Hippocampal formation (tissue), 2 donors: Measurements from ENCODE around the gene CYSTM1.
"Not testable (repeated sequence)": the region's sequence is repeated elsewhere in the genome, so short reads cannot be mapped to it uniquely, and the experiment has no call there.

Experiments
- DNase-seq, 2 donors: peaks; one replicate each; lab custom pipeline; 2025; lab: John Stamatoyannopoulos, UW

CYSTM1 gene

DNA sequence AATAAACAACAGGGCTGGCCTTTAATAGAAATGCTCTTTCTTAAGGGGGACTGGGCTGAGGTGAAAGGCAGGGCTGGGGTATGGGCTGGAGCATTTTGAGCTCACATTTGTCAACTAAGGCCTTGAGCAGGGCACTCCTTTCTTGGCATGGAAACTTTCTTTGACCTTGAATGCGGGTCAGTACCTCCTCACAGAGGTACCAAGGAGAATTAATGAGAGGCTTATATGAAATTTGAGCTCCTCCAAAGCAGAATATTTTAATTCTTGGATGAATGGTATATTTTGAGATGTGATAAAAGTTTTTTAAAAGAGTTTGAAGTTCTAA lies 3.1 kb downstream of the CYSTM1 start:
- no peak for DNase-seq

DNA sequence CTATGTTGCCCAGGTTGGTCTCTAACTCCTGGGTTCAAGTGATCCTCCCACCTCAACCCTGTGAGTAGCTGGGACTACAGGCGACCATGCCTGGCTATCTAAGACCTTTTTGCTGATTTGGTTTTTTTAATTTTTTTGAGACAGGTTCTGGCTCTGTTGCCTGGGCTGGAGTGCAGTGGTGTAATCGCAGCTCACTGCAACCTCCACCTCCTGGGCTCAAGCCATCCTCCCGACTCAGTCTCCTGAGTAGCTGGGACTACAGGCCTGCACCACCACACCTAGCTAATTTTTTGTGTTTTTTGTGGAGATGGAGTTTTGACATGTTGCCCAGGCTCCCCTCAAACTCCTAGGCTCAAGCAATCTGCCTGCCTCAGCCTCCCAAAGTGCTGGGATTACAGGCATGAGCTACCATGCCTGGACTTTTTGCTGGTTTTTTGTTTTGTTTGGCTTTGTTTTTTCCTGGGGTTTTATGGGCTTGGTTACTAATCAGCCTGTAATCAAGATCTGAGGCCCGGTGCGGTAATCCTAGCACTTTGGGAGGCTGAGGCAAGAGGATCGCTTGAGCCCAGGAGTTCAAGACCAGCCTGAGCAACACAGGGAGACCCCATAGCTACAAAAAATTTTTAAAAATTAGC lies 3.6 kb downstream of the CYSTM1 start:
- no peak for DNase-seq

DNA sequence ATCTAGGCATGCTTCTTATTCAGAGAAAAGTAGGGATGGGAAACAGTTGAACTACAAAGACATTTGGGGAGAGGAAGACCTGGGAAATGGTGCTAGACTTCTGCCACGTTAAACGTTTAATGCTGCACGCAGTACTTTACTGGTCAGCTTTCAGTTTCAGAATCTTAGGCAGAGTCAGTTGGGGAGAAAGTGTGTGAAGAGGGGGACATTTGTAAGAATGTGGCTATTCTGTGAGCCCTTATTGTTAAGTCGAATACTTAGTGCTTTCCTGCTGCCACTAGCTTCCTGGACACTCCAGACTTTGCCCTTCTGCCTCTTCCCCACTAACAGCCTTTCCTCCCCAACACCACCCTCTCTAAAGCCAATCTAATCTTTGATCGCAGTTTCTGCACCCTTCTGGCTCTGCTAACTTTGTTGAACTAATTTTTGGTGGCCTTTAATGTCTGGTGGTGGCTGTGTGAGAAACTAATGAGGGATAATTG lies 6.1 kb downstream of the CYSTM1 start:
- no peak for DNase-seq

DNA sequence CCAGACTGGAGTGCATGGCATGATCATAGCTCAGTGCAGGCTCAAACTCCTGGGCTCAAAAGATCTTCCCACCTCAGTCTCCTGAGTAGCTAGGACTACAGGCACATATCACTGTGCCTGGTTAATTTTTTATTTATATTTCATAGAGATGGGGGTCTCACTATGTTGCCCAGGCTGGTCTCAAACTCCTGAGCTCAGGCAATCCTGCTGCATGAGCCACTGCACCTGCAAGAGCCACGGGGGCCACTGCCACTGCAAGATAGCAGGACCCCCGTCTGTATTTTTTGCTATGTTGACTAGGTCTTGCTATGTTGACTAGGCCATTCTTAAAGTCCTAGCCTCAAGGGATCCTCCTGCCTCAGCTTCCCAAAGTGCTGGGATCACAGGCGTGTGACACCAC lies 6.5 kb downstream of the CYSTM1 start:
- DNase-seq: no peak

DNA sequence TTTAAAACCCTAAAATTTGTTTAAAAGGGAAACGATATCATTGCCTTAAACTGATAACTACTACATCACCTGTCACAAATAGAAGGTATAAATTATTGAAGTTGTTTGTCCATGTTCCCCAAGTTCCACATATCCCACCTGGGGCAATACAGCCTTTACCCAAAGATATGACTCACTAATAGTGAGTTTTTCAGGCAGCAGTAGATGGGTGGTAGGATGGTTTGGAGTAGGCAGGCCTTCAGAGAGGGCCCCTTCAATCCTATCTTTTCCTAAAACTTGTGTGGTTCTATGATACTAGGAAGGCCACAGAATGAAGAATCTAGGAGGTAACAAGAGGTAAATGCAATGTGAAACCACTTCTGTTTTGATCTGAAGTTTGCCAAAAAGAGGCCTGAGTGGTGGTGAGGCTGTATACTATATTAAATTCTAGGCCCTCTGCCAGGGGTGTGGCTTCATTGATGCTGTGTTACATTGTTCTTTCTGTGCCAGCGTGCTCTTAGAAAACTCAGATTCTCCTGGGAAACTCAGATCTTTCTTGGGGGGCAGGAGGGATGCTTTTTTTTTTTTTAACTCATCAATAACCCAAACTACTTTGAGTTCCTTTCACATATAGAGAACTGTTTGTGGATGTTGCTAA lies 7.2 kb downstream of the CYSTM1 start:
- DNase-seq: no peak

DNA sequence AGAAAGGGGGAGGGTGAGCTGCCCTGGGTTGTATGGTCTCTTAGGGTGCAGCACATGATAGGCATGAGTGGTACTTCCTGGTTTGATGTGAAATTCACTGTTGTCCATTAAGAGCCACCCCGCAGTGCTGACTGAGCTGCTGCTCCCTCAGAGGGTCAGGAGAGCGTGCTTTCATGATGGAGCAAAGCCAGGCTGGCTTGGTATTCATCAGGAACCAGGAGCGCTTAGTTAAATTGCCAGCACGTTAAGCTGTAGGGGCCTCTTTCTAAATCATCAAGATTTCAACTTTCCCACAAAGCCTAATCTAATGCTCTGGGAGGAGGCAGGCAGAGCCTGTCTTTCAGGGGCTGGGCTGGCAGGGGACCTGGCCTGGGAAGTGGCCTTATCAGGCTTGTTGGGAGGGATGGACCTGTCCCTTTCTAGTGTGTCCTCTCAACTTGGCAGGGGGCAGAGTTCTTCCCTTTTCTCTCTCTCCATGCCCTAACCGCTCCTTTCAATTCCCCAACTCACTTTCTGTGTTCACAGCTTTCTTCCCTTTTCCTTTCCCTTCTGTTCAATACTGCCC lies 7.9 kb downstream of the CYSTM1 start:
- DNase-seq: peak in 1 of 2 donors; percentile 19

DNA sequence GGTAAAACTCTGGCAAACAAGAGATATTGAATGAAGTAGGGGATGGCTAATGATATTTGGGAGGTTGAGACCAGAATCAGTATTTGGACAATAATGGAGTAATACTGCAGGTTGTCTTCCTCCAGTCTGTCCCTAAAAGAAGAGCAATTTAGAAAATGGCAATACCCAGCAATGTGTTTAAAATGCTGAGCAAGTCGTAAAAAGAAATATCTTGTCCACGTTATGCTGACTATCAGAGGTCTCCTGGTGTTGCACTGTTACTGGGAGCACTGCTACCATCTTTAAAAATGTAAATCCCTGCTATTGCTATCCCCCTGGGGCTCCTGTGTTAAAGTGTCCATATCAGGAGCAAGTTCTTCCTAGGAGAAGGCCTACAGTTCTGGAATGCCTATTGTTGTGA lies 10.4 kb downstream of the CYSTM1 start:
- no peak for DNase-seq

DNA sequence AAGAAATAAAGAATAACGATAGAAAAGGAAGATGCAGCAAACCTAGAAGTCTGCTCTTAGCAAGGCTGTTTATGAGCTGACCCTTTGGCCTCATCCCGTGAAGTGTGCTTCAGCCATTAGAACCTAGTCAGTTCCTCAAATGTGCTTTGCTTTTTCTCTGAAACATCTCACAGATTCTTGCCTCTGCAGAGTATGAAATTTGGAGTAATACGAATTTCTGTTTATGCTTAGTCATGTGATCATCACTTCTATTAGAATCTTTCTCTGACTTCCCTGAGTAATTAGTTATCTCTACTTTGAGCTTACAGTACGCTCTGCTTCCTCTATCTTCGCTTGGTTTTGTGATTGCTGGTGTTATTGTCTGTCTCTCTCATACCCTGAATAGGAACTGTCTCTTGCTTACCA lies 11.3 kb downstream of the CYSTM1 start:
- no peak for DNase-seq

DNA sequence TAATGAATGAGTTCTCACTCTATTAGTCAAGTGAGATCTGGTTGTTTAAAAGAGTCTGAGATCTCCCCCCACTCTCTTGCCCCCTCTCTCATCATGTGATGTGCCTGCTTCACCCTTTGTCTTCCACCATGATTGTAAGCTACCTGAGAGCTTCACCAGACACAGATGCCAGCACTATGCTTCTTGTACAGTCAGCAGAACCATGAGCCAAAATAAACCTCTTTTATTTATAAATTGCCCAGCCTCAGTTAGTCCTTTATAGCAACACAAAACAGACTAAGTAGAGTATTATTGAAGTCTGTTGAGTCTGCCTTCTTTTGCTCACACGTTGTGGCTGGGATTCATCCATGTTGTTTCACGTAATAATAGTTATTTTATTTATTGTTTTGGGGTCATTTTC lies 14.3 kb downstream of the CYSTM1 start:
- no peak for DNase-seq

DNA sequence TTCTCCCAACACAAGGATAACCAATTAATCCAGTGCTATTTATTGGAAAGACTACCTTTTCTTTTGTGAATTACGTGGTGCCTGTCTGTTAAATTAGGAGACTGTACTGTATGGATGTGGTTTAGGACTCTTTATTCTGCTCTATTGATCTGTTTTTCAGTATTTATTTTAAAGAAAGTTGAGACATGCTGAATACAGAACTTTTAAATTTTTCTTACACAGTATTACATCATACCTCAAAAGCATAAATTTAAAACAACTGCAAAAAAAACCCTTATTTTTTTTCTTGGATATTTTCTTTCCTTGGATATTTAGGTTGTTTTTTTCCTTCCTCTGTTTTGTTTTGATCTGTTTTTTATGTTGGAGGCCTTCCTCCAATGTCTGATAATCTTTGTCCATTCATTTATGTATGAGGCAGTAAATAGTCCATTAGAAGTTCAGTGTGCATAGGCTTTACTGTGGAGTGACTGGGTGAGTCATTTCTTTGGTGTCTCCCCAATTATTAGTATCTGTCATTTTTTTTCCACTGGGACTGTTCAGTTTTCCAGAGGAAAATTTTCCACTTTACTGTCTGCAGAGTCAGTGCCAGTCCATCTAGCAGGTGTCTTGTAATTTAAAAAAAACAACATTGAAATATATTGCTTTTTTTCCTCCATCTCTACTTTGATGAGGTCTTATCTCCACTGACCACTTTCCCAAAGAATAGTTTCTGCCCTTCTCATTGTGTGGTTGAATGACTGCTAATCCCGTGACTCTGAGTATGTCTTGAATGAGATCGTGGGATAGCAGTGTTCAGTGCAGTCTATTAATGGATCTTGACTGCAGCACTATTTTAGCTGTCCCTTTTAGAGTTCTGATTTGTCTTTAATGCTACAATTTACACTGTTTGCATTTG lies 15.2 kb downstream of the CYSTM1 start:
- DNase-seq: no peak

DNA sequence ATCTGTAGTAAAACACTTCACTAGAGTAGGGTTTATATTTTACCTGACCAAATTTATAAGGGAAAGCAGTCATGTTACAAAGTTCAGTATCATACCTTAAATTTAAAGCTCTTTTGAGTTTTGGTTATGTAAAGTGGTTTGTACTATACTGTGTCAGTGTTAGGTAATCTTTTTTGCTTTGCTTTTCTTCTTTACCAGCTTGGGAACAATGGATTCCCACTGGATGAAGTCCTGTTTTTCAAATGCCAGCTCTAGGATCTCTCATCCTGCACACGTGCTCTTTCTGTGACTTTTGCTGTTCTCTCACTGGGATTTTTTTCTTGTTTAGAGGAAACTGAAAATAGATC lies 15.9 kb downstream of the CYSTM1 start:
- DNase-seq: no peak

DNA sequence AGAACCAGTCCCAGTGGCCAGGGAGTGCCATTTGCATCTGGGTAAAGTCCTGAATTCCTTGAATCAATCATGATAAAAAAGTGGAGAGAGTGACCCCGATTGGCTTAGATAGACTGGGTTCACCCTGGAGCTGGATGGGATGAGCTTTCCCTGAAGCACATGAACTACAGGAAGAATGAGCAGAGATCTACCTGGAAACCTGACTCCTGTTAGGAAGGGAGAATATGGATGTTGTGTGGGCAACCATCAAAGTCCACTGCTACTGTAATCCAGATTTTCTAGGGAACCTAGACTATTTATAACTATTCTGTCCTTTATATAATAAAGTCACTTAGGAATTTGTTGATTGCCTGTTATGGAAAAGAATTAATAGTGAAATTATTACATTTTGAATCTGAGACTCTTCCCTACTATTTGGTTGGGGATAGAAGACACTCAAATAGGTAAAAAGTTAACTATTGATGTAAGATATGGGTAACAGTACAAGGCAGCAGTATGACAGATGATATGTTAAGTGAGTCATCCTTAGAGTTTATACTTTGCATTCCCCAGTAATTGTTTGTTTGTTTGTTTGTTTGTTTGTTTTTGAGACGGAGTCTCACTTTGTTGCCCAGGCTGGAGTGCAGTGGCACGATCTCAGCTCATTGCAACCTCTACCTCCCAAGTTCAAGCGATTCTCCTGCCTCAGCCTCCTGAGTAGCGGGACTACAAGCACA lies 17.9 kb downstream of the CYSTM1 start:
- no peak for DNase-seq

DNA sequence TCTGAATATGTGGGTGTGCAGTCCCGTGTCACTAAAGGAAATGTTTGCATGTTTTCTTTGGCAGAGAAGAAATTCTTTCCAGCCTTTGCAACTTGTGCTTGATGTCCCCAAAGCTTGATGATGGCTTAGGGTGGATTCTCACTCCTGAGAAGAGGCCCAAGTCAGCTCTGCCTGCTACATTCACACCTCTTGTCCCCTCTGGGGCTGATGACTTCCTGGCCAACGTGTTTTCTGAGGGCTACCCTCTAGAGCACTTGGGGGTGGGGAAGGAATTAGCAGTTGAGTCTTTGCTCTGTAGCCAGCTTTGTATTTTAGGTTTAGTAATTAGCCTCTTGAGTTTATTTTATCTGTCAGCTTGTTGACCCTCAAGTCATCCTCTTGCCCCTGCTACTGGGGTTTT lies 19.7 kb downstream of the CYSTM1 start:
- DNase-seq: no peak

DNA sequence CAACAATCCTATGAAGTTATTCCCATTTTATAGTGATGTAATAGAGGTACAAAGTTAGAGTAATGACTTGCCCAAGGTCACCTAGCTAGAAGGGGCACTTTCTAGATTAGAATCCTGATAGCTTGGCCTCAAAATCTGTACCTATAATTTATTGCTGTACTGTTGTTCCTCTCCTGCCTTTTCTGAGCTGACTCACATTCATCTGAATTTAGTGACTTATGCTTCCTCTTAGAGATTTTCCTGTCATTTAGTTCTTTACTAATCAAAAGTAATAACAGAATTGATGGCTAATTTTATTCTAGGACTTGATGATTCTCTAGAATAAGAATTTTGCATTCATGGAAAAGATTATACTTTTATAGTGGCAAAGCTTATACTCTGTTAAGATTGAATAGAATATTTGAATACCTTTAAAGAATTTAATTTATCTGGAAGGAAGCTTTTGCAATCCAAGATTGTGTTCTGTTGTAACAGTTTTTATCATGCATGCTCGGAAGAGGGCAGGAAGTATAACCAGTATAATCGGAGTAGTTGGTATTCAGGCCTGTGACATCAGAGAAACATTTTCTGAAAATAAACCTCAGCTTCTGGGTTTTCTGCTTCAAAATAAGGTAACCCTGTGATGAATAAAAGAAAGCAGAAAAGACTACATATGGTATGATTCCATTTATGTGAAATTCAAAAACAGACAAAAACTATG lies 21.3 kb downstream of the CYSTM1 start:
- DNase-seq: no peak

DNA sequence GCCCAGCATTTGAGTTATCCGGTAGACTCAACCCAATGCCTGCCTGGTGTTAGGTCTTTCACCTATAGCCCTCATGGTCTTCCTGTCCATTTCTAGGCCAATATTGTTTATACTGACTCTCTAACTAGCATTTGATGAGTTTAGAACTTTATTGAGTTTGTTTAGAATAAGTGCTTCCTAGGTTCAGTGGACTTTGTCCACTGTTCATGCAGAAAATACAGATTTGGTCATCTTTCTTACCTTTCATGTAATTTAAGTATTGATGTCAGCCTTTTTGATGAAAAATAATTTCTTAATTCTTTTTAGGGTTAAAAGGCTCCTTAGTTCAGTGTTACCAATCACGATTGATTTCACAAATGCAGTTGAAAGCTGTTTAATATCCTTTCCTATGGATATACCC lies 22.0 kb downstream of the CYSTM1 start:
- no peak for DNase-seq

DNA sequence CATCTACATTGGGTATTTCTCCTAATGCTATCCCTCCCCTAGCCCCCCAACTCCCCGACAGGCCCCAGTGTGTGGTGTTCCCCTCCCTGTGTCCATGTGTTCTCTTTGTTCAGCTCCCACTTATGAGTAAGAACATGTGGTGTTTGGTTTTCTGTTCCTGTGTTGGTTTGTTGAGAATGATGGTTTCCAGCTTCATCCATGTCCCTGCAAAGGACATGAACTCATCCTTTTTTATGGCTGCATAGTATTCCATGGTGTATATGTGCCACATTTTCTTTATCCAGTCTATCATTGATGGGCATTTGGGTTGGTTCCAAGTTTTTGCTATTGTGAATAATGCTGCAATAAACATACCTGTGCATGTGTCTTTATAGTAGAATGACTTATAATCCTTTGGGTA lies 23.9 kb downstream of the CYSTM1 start:
- not testable (repeated sequence) for DNase-seq

DNA sequence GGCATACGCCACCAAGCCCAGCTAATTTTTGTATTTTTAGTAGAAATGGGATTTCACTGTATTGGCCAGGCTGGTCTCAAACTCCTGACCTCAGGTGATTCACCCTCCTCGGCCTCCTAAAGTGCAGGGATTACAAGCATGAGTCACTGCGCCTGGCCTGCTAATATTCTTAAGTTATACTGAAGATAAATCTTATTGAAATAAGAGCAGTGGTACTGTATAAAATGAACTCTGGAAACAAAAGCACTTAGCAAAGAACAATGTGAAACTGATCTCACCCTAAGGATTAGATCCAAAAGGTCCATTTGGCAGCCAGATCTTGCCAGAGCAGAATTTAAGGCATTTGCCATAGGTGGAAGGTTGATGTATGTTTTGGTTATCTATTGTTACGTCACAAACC lies 27.1 kb downstream of the CYSTM1 start:
- no peak for DNase-seq

DNA sequence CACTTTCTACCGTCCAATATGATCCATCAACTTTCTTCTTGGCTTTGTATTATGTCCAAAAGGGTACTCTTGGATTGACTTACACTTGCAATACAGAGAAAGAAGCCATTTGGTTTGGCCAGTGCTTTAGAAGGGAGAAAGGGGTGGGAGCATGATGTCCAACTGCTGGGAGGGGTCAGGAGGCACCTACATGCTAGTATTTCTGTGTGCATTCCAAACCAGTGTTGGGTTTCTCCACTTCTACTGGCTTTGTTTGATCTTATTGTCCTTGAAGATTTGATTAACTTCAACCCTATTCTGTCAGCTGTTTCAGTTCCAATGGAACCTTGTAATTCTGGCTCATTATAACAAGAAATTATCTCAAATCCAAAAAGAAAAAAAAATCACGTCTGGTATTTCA lies 27.6 kb downstream of the CYSTM1 start:
- DNase-seq: no peak

DNA sequence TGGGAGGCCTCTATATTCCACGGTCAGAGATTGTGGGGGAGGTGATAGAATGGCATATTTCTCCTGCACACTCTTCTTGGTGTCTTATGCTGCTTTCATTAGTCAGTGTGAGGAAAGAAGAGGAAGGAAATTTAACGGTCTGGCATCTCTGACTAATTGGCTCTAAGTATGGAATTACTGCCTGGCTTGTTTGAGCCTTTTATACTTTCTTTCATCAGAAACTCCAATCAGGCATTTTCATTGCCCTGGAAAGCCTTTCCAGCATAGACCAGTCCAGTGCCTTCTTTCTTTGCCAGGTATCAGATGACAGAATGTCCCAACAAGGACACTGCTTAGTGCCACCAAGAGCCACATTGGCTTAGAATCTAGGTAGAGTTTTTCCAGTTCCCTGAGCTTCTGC lies 30.2 kb downstream of the CYSTM1 start:
- DNase-seq: peak in 1 of 2 donors; percentile 8

DNA sequence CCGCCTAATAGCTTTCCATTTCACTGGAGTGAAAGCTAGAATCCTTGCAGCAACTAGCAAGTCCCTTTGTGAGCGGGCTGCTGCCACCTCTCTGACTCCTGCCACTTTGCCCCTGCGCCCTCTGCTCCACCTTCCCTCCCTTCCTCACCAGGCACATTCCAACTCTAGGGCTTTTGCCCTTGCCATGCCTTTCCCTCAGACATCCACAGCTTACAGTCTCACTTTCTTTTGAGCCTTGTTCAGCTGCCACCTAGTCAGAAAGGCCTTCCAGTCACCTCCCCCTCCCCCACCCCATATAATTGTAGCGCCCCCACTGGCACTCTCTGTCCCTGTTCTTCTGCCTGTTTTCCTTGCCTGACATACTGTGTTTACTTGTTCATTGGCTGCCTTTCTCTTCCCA lies 31.0 kb downstream of the CYSTM1 start:
- DNase-seq: no peak

DNA sequence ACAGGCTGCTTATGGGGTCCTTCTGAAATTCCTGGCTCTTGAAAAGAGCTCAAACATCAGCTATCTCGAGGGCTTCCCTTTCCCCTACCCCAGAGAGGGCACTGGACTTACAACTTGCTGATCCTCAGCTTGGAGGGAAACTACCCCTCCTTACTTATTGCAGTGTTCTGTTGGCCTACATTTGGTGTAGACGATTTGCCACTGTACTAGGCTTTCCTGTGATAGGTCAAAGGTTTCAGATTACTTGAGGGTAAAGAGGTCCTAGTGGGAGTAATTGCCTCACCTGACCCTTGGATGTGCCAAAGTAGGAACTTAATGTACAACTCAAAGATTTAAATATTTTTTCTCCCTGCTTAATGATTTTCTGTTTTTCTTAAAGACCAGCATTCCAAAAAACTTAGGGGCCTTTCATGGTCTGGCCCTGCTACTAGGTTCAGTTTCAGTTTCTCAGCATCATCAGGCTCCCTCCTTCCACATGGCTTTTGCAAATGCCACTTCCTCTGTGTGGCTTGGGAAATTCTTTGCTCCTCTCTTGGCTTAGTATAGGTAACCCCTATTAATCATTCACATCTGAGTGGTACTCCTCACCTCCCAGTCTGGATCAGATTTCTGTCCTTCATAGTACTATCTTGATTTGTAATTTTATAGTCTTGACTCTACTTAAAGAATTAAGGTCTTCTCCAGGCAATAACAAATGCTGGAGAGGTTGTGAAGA lies 32.4 kb downstream of the CYSTM1 start:
- no peak for DNase-seq
